Naive B cell (primary cell): Measurements from ENCODE around the gene DCBLD1. TPM values are rescaled to one million over a fixed set of nuclear protein-coding genes. Genes with fewer than 3 reads are reported as not detected.

ENCODE experiments used
- ATAC-seq, 2 donors: fragments of 150-1000 bp; cut with Tn5 transposase; 2 replicates each; pipeline ENCODE4 v1.10.0; 2021; ENCODE audit warnings: low read depth in 2 of 2, mild to moderate bottlenecking in 2 of 2, moderate library complexity in 2 of 2
- DNase-seq: peaks from one replicate; pipeline ENCODE4 v3.0.0; 2022
- H3K27ac Mint-ChIP-seq, 6 donors: one replicate each; pipeline ENCODE4 v1.8.0; 2020 to 2022; ENCODE audit warnings: mild to moderate bottlenecking in 6 of 6, mixed read lengths in 6 of 6, moderate library complexity in 5 of 6, inconsistent platforms in 2 of 6
- H3K27me3 Mint-ChIP-seq, 3 donors: one replicate each; pipeline ENCODE4 v1.8.0; 2021 to 2022; ENCODE audit warnings: mixed read lengths in 3 of 3, mild to moderate bottlenecking in 1 of 3
- H3K36me3 Mint-ChIP-seq, 2 donors: one replicate each; pipeline ENCODE4 v1.8.0; 2020 to 2022; ENCODE audit warnings: mixed read lengths in 2 of 2, inconsistent platforms in 1 of 2, mild to moderate bottlenecking in 1 of 2
- H3K4me1 Mint-ChIP-seq, 3 donors: one replicate each; pipeline ENCODE4 v1.8.0; 2020 to 2022; ENCODE audit warnings: mixed read lengths in 3 of 3, inconsistent platforms in 1 of 3, mild to moderate bottlenecking in 1 of 3, moderate library complexity in 1 of 3
- H3K4me3 Mint-ChIP-seq, 8 donors: one replicate each; pipeline ENCODE4 v1.8.0; 2020 to 2022; ENCODE audit warnings: mild to moderate bottlenecking in 8 of 8, mixed read lengths in 8 of 8, moderate library complexity in 8 of 8, inconsistent platforms in 2 of 8
- H3K9me3 Mint-ChIP-seq, 7 donors: one replicate each; pipeline ENCODE4 v1.8.0; 2020 to 2022; ENCODE audit warnings: mixed read lengths in 7 of 7, mild to moderate bottlenecking in 5 of 7, inconsistent platforms in 2 of 7, moderate library complexity in 1 of 7
- polyA plus RNA-seq, 6 donors: library from polyadenylated mRNA; unstranded; fragments of 300-500 nt; fragmentation: Illumina TruSeq; gene quantifications; one replicate each; pipeline ENCODE4 v1.2.3, GENCODE V29; 2021; ENCODE audit warnings: low read depth in 6 of 6

Gene DCBLD1
- polyA plus RNA-seq, 6 donors from 2014 or later = 0.23 to 0.65 (median 0.34) TPM; not detected in 3

DNA sequence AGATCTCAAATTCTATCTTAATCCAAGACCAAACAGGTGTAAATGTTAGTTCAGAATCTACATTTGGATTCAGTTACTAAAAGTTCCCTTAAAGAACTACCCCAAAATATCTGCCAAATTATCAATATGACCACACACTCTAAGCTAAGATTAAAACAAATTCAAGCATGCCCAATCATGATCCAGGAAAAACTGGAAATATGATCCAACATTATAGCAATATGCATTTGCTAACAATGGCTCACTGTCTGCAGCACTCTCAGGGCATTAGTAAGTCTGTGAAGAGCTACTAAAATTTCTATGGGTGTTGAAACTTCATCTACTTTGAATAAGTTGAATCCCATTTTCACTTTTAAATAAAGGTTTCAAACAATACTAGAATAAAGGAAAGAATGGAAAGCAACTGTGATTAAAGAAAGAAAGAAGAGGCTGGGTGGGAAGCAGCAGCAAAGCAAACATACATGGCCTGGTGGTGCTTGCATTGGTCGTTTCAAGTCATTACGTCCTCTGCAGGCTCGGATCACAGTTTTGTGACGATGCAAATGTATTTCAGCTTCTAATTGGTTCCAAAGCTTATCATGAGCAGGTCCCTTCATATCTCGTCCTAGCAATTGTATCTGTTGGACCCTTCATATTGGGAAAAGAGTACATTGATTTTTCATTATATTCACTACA is 90.7 kb downstream of the DCBLD1 start:
- H3K27ac Mint-ChIP-seq = no peak overlapping the region
- no peak for ATAC-seq
- no peak overlapping the region for H3K4me3 Mint-ChIP-seq
- no peaks in the 10 kb centered on the region for H3K27me3 Mint-ChIP-seq
- no peak for DNase-seq
- H3K36me3 Mint-ChIP-seq = peaks cover 8 to 21% of the 10 kb centered on the region in 2 donors
- H3K4me1 Mint-ChIP-seq = peaks cover 0 to 4% (median 0%) of the 10 kb centered on the region in 3 donors
- no peaks in the 10 kb centered on the region for H3K9me3 Mint-ChIP-seq

DNA sequence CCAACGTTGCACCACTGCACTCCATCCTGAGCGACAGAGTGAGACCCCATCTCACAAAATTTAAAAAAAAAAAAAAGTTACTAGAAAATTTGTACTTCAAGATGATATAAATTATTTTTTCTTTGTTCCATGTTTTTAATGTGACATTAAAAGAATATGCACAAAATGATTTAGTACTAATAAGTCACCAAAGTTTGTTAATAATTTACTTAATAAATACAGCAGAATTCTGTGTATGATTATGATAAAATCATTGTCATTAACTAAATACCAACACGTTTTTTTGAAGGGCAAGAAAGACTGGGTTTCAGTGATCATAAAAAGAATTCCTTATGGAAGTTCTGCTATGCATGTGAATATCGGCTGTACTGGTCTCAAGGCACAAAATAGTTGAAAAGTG is 91.7 kb downstream of the DCBLD1 start:
- Mint-ChIP-seq H3K27me3 (no peaks in the 10 kb centered on the region), H3K4me1 (peaks cover 0 to 4% (median 0%) of the 10 kb centered on the region in 3 donors), H3K4me3 (no peak overlapping the region), H3K9me3 (no peaks in the 10 kb centered on the region), H3K27ac (no peak overlapping the region), H3K36me3 (peaks cover 8 to 21% of the 10 kb centered on the region in 2 donors)
- ATAC-seq (no peak), DNase-seq (no peak)

DNA sequence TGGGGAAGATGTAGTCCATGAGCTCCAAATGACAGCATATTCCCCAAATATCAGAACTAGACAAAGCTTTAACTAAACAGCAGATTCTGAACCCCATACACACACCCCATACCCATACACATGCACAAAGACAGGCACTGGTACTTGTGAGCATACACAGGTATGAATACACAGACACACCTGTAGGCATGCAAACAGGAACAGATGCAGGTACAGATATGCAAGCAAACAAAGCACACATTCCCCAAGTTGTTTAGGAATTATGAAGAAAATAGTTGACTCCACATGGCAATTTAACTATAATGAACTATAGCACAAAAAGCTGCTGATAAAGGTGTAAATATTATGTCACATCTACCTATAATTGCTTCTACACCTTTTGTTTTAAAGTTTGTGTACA is 103.2 kb downstream of the DCBLD1 start:
- Mint-ChIP-seq H3K36me3 (peaks cover 10 to 16% of the 10 kb centered on the region in 2 donors), H3K9me3 (peaks cover 0 to 2% (median 0%) of the 10 kb centered on the region in 7 donors), H3K4me1 (peaks cover 29 to 34% (median 33%) of the 10 kb centered on the region in 3 donors), H3K27ac (peak overlapping the region in 1 of 6 donors; percentile 63), H3K27me3 (no peaks in the 10 kb centered on the region), H3K4me3 (no peak overlapping the region)
- ATAC-seq (no peak), DNase-seq (no peak)

DNA sequence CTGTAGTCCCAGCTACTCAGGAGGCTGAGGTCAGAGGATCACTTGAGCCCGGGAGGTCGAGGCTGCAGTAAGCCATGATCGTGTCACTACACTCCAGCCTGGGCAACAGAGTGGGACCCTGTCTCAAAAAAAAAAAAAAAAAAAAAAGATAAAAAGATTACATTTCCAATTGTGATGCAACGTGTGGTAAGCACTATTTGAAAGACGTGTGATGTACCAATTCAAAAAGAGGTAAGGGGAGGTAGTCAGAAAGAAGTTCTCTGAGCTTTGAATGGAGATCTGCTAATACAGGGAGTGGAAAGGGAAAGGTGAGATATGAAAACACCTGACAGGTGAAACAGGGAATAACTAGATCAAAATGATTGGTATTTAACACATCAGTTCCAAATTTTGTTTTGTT is 108.0 kb downstream of the DCBLD1 start:
- DNase-seq = no peak

DNA sequence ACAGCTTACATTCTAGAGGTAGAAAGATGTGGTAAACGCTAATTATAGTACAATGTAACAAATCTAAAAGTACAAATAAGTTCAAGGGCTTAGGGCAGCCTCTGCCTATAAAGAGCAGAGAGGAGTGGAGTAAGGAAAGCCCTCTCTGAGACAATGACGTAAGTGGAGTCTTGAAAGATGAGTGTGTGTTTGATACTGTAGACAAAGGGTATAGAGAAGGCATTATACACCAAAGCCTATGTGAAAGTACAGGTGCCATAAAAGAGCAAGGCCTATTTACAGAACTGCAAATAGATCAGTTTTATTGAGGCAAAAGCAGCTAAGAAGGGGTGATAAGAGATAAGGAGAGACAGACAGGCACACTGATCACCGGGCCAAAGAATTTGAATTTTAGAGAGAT is 108.9 kb downstream of the DCBLD1 start:
- Mint-ChIP-seq H3K36me3 (peaks cover 0 to 8% of the 10 kb centered on the region in 2 donors), H3K9me3 (peaks cover 0 to 5% (median 0%) of the 10 kb centered on the region in 7 donors), H3K27ac (peak overlapping the region in 1 of 6 donors; percentile 28), H3K4me3 (no peak overlapping the region), H3K27me3 (no peaks in the 10 kb centered on the region), H3K4me1 (peaks cover 15 to 24% (median 23%) of the 10 kb centered on the region in 3 donors)
- no peak for ATAC-seq
- no peak for DNase-seq

More for the DNA sequence above, 108.0 kb downstream of the DCBLD1 start:
- Mint-ChIP-seq H3K9me3 (no peaks in the 10 kb centered on the region), H3K27ac (no peak overlapping the region), H3K4me1 (peaks cover 14 to 22% (median 16%) of the 10 kb centered on the region in 3 donors), H3K27me3 (no peaks in the 10 kb centered on the region), H3K36me3 (peaks cover 0 to 8% of the 10 kb centered on the region in 2 donors), H3K4me3 (no peak overlapping the region)
- no peak for ATAC-seq

DNA sequence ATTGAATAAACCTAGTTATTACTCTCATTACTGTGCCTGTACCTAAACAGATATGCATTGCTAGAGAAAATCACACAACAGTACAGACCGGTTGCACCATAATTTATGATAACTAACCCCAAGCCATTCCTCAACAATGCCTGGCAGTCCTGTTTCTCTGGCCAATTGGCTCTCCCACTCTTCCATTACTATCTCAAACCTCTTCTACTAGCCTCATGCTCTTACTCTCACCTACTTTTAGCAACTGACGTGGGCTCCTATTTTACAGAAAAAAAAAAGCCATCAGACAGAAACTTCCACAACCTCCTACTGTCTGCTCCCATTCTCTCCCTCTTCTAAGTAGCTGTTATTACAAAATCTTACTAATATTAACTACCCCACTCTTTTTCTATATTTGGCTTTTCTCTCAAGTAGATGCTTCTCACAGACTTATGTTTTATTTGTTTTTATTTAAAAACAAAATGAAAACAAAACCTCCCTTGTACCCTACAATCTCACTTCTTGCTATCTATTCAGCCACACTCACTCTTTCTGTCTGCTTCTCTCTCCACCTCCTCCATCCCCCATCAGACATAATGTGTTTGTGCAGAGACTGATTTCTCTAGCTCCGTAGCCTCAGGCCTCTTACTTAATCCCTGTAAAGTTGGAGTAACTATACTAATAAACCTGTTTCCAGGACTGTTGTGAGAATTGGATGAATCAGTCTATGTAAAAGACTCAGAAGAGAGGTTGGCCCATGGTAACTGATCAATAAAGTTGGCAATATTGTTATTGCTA is 110.7 kb downstream of the DCBLD1 start:
- no peak overlapping the region for H3K4me3 Mint-ChIP-seq
- H3K27me3 Mint-ChIP-seq = no peaks in the 10 kb centered on the region
- ATAC-seq = no peak

DNA sequence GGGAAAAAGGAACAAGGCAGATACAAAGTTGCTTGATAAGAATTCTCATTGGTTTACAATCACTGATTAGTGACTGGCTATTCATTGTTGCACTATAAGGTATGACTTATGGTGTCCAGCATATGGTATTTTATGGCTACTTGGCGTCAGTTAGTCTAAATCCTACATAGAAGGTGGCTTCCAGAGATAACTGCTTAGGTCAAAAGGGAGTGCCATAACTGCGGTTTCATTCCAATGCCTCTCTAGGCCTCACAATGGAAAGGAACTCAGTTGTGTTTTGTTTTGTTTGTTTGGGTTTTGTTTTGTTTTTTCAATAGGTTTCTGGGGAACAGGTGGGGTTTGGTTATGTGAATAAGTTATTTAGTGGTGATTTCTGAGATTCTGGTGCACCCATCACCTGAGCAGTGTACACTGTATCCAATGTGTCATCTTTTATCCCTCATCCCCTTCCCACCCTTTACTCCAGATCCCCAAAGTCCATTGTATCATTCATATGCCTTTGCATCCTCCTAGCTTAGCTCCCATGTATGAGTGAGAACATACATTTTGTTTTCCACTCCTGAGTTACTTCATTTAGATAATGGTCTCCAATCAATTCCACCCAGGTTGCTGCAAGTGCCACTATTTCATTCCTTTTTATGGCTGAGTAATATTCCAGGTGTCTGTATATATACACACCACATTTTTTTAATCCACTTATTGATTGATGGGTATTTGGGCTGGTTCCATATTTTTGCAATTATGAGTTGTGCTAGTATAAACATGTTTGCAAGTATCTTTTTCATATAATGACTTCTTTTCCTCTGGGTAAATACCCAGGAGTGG is 112.8 kb downstream of the DCBLD1 start:
- no peak overlapping the region for H3K4me3 Mint-ChIP-seq
- H3K27ac Mint-ChIP-seq = peak overlapping the region in 1 of 6 donors; percentile 84
- H3K36me3 Mint-ChIP-seq = peaks cover 0 to 5% of the 10 kb centered on the region in 2 donors
- H3K9me3 Mint-ChIP-seq = peaks cover 0 to 5% (median 0%) of the 10 kb centered on the region in 7 donors
- no peak for DNase-seq
- no peaks in the 10 kb centered on the region for H3K27me3 Mint-ChIP-seq
- no peak for ATAC-seq
- peaks cover 19 to 35% (median 34%) of the 10 kb centered on the region in 3 donors for H3K4me1 Mint-ChIP-seq

More for the DNA sequence above, 110.7 kb downstream of the DCBLD1 start:
- H3K27ac Mint-ChIP-seq = no peak overlapping the region
- H3K4me1 Mint-ChIP-seq = peaks cover 10 to 24% (median 18%) of the 10 kb centered on the region in 3 donors
- H3K36me3 Mint-ChIP-seq = peaks cover 0 to 8% of the 10 kb centered on the region in 2 donors
- peaks cover 0 to 5% (median 0%) of the 10 kb centered on the region in 7 donors for H3K9me3 Mint-ChIP-seq
- no peak for DNase-seq

DNA sequence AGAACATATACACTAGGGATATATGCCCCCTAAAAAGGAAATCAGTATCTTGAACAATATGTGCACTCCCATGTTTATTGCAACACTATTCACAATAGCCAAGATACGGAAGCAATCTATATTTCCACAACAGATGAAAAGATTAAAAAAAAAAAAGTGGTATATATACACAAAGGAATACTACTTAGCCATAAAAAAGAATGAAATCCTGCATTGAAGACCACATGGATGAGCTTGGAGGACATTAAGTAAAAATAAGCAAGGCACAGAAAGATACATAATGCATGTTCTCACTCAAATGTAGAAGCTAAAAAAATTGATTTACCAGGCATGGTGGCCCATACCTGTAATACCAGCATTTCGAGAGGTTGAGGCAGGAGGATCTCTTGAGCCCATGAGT is 115.3 kb downstream of the DCBLD1 start:
- no peak overlapping the region for H3K27ac Mint-ChIP-seq
- peak overlapping the region in 1 of 8 donors; percentile 17 for H3K4me3 Mint-ChIP-seq
- no peak for ATAC-seq
- no peak for DNase-seq
- H3K4me1 Mint-ChIP-seq = peaks cover 26 to 49% (median 46%) of the 10 kb centered on the region in 3 donors
- no peaks in the 10 kb centered on the region for H3K27me3 Mint-ChIP-seq
- peaks cover 0 to 5% of the 10 kb centered on the region in 2 donors for H3K36me3 Mint-ChIP-seq
- H3K9me3 Mint-ChIP-seq = peaks cover 0 to 5% (median 0%) of the 10 kb centered on the region in 7 donors

Other genes starting within 250 kb of the DCBLD1 start
- gene VGLL2, start 217.1 kb upstream of the DCBLD1 start, polyA plus RNA-seq = not detected
- gene ROS1, start 56.7 kb upstream of the DCBLD1 start, polyA plus RNA-seq = not detected
- 10 to 100 TPM in 4 of 6 donors, 1 to 10 TPM in 2; 7.0 to 14.0 (median 11.5) TPM for gene GOPC, start 119.8 kb downstream of the DCBLD1 start, polyA plus RNA-seq
- gene NUS1, start 192.8 kb downstream of the DCBLD1 start, polyA plus RNA-seq = 10 to 100 TPM; 10.8 to 22.8 (median 13.4) TPM